ENCODE results near the gene WDR7. TPM values are rescaled to one million over a fixed set of nuclear protein-coding genes. Genes with fewer than 3 reads are reported as not detected.

WDR7 gene
- total RNA-seq, 1 donor from 2014 or later, result 113 TPM

DNA sequence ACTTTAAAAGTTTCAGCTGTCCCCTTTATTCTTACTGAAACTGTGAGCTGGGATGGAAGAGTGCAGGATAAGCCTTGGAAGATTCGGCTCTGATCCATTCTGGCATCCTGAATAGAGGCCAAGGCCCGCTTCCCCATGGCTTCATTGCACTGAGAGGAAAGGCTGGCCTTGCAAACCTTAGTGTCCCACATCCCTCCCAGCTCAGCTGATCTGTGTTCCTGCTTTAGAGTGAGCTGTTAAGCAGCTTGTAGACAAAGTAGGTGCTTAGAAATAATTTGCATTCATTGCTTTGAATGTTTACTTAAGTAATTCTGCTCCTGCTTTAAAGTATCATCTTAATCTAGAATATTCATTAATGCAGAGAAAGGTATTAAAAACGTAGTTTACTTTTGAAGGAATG, 326.1 kb downstream of the WDR7 start:
- FAIRE-seq (no peak), DNase-seq (ENCODE audit: low spot score in 2 of 2) (no peak)

DNA sequence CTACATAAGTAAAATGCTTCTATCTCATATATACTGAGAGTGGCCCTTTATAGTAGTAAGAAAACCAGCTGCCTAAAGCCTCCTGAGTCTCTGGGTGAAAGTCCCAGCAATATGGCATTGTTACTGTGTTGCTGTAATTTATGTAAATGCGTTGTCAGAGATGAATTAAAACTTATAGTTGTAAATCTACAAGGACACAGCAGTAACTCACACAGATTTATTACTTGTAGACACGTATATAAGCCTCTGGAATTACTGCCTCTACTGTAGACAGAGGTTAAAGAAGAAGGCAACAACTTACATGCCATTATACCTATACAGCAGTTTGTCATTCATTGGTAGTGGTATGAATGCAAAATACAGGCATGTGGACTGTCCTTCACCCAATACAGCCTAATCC, 326.6 kb downstream of the WDR7 start:
- FAIRE-seq (no peak), DNase-seq (ENCODE audit: low spot score in 2 of 2) (no peak)

DNA sequence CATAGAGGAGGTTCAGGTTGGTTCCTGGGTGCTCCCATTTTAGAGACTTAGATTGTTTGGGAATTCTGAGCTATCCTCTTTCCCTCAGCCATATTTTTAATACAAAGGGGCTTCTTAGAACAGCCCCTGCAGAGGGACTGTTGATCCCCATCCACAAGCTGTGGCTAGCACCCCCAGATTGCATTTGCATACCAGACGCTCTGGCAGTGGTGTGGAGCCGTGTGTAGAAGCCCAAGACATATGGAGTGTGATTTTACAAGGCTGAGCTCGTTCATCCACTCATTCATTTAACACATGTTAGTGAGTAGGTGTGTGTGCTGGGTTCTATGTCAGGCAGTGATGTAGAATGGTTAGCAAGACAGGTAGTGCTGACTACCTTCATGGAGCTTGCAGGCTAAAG, 329.0 kb downstream of the WDR7 start:
- DNase-seq (ENCODE audit: low spot score in 2 of 2) (no peak), FAIRE-seq (no peak)

DNA sequence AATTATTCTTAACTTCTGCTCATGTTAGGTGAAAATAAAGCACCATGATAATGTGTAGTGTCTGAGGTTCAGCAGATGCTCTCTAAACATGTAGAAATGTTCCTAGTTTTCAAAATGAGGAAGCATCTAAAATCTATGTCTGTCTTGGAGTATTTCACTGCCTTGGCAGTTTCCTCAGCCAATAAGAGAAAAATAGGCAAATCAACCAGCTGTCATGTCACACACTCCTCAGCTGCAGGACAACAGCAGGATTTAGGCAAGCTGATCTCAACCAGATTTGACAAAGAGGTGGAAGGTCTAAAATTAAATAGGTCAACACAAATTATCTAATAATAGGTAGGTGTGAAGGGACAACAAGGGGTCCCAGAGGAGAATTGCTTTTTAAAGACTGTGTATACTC, 331.6 kb downstream of the WDR7 start:
- DNase-seq (ENCODE audit: low spot score in 2 of 2), result no peak

DNA sequence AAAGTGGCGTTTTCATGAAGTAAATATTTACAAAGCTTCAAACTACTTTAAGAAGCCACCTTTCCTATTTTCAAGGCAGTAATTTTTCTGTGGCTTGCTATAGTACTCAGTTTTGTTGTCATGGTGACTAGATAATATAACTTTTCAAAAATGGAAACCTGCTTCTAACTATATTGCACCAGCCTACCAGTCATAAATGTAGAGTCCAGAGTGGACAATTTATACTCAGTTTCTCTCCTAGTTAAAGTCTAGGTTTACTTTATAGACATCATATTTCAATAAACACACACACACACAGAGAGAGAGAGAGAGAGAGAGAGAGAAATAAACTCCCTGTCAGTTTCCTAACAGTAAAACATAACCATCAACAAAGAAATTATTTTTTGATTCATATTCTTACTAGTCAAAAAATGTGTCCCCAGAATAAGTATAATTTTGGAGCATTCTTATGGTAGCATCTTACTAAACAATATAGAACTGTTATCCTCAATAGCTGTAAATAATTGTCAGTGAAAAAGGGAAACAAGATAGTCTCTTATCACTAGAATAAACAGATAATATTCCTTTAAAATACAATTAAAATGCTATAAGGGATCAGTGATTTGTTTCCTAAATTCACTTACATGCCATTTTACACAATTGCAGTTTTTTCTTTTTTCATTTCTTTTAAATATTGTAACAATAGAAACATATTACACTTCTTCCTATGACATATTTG, 332.3 kb downstream of the WDR7 start:
- no peak for DNase-seq (ENCODE audit: low spot score in 2 of 2)
- no peak for FAIRE-seq

More for the DNA sequence above, 331.6 kb downstream of the WDR7 start:
- FAIRE-seq, result no peak

DNA sequence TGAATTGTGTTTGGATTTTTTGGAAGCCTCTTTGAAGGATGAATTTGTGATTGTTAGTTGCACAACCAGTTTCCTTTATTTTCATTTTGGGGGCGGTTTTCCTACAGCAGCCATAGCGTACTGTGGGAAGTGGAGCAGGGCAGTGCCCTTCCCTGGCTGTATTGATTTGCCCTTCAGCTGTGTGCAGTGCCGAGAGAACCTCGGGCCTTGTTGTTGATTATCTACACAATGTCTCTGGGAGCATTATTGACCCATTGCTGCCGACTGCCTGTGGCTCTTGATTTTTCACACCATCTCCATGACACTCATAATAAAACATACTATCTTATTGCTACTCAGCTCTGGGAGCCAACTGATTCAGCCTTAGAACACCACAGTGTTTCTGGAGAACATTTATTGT, 333.6 kb downstream of the WDR7 start:
- DNase-seq (ENCODE audit: low spot score in 2 of 2), result no peak
- no peak for FAIRE-seq

DNA sequence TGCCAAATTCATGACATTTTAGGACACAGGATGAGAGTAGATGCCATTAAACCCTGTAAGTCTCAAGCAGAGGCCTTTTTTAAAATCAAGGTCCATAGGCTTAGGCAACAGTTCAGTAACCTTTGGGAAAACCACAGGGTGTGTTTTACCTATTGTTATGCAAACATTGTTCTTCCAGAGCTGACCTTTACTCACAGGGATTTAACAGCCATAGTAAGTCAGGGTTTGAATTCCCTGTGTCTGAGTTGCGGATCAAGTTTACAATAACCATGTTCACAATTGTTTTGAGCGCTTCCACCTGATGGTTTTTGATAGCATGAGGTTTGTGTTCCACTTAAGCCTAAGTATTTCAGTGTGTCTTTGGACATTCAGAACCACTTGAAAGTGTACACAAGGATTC, 335.7 kb downstream of the WDR7 start:
- DNase-seq (ENCODE audit: low spot score in 2 of 2) (no peak), FAIRE-seq (no peak)

DNA sequence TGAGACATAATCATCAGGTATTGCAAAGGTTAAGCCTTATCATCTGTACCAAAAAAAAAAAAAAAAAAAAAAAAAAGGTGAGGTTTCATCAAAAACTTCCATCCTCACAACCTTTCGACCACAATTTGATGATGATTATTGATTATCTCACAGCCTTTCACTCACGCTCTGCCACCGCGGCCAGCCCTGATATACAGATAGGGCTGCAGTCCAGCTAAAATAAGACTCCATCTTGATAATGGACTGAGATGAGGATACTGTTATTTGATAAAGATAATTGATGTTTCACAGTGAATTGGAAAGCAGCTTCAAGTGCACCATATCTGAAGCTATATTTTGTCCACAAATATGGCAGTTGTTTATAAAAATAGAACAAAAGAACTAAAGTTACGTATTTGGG, 336.1 kb downstream of the WDR7 start:
- no peak for FAIRE-seq

DNA sequence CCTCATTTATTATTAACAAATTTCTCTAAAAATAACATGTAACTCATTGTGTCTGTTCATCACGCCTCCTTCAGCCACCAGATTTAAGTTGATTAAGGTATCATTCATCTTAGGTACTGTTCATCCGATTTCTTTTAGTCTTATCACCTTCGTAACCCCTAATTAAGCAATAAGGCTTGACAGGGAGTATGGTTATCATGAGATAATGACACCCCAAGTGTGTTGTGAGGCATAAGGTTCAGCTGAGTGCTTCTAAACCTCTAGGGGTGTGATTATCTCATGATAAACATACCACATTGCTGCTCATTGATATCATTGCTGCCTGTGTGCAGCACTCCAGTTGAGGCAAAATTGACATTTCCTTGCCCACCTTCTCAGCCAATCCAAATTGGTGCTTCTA, 336.9 kb downstream of the WDR7 start:
- DNase-seq (ENCODE audit: low spot score in 2 of 2) (no peak), FAIRE-seq (no peak)

More for the DNA sequence above, 336.1 kb downstream of the WDR7 start:
- DNase-seq (ENCODE audit: low spot score in 2 of 2), result no peak

DNA sequence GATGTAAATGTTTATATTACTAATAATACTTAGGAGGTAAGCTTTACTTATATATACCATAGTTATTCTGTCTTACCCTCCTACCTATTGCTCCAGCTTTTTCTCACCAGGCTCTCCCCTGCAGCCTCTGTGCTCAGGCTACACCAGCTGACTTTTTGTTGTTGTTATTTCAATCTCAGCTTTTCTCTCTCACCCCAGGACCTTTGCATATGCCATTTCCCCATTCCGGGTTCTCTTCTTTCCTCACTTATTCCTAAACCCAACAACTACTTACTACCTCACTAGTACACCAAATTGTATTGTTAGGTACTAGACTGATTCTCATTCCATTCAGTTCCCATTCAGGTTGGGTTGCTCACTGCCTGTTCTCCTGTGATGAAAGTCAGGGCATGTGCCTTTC, 339.5 kb downstream of the WDR7 start:
- FAIRE-seq (no peak), DNase-seq (ENCODE audit: low spot score in 2 of 2) (no peak)

DNA sequence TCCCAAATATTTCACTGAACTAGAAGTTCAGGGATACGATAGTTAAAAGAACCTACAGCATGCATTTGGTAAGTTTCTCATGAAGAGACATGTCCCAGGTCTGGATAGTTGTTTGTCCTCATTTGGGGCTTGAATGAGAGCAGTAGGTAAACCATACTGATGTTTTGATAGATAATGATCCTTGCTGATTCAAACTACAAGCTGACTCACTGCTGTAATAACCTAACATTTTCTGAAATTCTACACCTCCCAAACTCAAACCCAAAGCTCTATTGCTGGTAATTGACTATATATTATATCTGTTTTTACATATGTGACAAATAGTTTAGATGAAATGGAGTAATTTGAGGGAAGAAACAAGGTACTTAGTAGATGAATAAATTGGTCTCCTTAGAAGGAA, 341.6 kb downstream of the WDR7 start:
- FAIRE-seq, result no peak
- no peak for DNase-seq (ENCODE audit: low spot score in 2 of 2)

DNA sequence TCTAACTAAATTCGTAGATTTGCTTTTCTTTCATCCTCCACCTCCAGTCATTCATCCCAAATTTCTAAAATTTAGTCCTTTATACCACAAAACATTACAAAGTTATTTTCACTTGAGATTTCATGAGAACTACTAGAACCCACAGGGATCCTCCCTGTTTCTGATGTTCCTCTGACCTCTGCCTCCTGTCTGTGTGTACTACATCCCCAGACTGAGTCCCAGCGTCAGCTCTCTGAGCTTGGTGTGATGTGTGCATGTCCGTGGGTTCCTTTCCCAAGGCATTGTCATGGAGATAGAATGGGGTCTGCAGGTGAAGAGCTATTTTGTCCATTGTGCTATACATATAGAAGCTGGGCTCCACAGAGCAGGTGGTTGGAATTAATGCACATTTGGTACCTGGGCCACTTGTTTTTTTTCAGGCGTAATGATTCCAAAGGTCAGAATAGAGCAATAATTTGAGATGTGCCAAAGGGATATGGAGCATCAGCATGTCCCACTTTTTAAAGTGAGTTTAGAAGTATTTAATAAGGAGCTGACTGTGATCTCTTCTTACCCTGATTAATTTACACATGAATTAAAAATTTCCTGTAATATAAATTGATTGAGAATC, 344.5 kb downstream of the WDR7 start:
- FAIRE-seq, result no peak
- no peak for DNase-seq (ENCODE audit: low spot score in 2 of 2)

DNA sequence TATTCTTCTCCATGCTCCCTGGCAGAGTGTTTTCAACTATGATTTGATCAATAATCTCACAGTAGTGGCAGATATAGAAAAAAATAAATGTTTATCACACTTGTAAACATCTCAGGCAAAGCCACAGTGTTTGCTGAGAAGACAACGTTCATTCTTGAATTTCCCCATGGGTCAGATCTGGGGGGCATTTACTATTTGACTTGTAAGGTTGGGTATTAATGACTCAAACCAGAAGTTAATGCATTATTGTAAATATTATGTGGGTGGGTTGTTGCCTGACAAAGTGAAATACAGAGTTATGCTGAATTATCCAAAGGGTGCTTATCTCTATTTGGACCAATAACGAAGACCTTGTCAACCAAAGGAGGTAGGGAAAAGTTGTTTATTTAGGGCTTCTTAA, 346.0 kb downstream of the WDR7 start:
- FAIRE-seq, result no peak
- no peak for DNase-seq (ENCODE audit: low spot score in 2 of 2)

DNA sequence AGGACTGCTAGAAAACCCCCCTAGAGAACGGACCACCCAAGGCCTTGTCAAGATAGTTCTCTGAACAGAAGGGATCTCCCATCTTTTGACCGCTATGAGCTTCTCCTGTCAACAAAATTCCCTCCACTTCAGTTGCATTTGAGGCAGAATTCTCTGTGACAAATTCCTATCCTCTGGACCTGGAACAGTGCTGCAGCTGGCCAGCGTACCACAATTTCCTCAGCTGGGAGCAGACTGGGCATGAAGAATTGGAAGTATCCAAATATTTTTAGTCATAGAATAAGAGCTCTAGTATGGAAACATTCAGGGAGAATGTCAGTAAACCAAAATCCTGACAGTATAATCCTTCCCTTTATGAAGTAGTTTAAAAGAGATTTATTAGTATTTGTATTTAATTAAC, 348.7 kb downstream of the WDR7 start:
- no peak for DNase-seq (ENCODE audit: low spot score in 2 of 2)
- FAIRE-seq, result no peak

DNA sequence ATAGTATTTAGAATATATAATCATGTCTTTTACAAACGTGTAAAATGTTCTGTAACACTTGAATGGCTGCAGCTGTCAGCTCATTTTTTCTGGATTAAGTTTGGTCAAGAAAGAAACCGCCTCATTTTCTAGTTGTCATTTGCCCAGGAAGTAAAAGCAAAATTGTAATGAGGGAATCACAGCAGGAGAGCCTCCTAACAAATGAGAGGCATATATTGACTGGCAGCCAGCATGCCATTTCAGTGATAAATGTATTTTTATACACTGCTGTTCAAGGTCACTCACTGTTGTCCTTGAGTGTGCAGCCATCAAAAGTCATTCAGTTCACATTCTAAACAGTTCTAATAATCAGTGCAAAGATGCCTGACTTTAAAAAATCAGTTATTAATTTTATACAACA, 351.5 kb downstream of the WDR7 start:
- no peak for DNase-seq (ENCODE audit: low spot score in 2 of 2)
- FAIRE-seq, result no peak

DNA sequence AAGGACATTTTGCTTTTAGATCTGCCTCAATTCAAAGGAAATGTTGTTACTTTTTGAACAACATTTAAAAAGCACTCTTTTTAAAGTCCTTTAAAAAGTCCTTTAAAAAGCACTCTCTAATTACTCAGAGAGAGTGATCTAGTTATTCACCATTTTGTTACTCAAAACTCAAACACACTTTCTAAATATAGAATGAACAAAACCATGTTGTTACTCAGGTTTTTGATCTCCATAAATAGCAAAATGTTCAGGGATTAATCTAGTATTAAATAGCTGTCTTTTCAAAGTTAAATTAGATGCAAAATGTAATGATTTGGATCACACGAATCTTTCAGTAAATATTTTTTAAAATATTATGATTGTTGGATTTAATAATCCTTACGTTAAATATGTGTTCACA, 352.2 kb downstream of the WDR7 start:
- no peak for DNase-seq (ENCODE audit: low spot score in 2 of 2)
- no peak for FAIRE-seq

DNA sequence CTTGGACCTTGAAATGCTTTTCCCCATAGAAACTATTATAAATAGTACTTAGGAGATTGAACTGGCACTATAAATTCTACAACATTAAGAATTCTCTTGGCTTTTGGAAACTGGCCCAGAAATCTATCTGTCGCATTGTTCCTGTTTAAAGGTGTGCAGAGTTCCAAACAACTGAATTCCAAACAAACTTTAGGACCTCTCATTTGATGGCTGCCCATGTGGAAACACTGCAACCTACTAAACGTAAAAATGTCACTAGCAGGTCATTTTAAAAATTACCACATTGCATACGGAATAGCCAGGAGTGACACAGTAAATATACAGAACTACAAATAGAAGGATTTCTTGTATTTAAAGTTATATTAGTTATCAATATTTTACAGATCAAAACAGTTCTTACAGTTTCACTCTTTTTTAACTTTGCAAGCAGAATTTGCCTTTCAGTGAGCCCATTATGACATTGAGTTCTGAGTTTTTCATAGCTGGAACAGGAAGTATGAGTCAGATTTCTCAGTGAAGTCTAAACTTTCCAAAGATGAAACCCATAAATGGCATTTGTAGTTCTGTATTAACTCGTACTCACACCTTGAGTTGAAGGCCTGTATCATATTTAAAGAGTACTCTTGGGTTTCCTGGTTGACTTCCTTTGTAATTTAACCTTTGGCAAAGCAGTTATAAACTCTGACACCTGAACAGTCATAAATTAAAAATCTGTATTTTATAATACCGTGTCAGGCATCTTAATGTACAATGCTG, 353.4 kb downstream of the WDR7 start:
- no peak for DNase-seq (ENCODE audit: low spot score in 2 of 2)
- no peak for FAIRE-seq

DNA sequence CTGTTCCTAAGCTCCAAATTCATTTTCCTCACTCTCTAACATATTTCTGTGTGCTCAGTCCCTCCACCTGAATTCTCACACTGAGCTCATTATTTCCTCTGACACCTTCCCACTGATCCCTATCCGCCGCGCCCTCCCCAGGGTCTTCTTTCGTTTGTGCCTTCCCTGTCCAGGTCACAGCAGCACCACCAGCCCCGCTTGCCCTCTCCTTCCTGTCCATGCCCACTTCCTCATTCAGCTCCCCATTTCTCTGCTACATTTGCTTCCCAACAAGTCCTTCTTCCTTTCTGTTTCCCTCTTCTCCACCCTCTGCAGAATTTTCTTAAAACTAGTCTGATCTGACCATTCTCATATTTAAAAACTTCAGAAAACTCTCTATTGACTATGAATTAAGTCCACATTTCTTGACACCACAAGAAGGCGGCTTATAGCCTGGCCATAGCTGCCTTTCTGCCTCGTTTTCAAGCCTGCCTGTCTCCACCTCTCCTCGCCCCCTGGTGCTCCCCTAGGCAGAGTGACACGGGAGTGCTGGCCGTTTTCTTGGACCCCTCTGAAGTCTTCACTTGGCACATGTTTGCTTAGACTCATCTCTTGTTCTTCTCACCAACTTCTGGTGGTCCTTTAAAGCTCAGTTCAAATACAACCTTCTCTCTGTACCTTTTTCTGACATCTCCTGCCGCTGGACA, 357.0 kb downstream of the WDR7 start:
- FAIRE-seq, result no peak
- no peak for DNase-seq (ENCODE audit: low spot score in 2 of 2)

DNA sequence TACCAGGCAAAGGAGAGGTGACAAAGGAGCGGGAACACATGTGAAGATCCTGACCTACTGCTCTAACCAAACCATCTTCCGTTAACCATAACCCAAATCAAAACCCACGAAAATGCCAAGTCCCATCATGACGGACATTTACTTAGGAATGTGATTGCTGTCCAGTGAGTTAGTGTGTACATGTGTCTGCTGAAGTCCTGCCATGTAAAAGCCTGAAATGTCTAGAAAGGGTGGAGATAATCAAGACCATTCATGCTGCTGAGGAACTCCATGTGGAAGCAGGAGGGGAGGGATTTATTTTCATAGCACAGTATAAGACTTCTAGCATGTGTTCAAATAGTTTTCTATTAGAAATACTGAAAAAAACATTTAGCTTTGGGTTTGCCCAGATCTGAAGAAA, 358.7 kb downstream of the WDR7 start:
- DNase-seq (ENCODE audit: low spot score in 2 of 2), result no peak
- FAIRE-seq, result no peak

DNA sequence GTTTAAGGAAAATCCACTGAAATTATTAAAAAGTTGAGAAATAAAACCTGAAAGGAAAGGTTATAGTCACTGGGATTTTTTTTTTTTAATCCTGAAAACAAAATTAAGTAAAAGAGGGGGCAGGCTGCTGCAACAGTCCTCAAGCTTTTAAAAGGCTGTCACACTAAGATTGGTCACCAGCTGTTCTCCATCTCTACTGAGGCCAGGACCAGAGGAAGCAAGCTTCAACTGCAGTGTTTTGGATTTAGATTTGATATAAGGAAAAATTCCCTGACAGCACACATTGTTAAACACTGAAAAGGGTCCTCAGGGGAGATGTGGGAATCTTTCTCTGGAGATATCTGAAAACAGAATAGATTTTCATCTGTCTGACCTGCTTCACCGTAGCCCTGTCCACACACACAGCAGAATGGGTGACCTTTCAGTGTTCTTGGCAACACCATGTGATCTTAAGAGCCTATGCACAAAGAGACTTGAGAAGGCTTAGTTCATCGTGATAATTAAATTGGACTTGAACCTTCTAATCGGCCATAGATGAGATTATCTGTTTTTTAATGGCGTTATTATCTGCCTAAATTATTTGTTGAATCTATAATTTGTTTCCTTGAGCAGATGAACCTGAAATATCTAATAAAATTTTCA, 363.7 kb downstream of the WDR7 start:
- DNase-seq (ENCODE audit: low spot score in 2 of 2) (no peak), FAIRE-seq (no peak)

DNA sequence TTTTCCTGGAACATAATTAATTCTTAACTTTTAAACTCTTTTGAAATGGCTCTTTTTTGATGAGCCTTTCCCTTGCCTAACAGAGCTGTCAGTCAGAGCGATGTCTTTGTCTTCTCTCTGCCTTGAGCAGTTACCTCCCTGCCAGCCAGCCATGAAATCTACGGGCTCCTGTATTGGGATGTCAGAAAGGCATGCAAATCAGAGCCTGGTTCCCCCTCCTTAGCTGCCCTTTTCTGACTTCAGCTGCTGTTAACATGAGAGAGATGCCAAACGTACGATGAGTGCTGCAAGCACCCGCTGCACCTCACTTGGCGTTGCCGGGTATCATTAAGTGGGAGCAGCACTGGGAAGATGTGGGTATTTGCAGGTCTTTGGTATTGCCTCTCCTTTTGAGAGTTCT, 364.3 kb downstream of the WDR7 start:
- DNase-seq (ENCODE audit: low spot score in 2 of 2), result no peak
- no peak for FAIRE-seq
